ENCODE measurements around the gene IRAK4.

IRAK4 gene

GRCh38 chr12:43728698-43729097 is 30.1 kb upstream of the IRAK4 start:
- Mint-ChIP-seq H3K4me1 (no peaks in the 10 kb centered on the region), H3K27me3 (ENCODE audit: low read depth) (no peaks in the 10 kb centered on the region), H3K36me3 (ENCODE audit: low read depth) (peaks cover 9% of the 10 kb centered on the region), H3K27ac (no peak overlapping the region), H3K9me3 (no peaks in the 10 kb centered on the region), H3K4me3 (no peak overlapping the region)
- TF ChIP-seq CTCF (IDR thresholded peaks at IDR 0.05; ENCODE audit: unreplicated experiment in 3 of 3), result no peak

- H3K4me3 Mint-ChIP-seq, result no peak overlapping the region
- H3K27me3 Mint-ChIP-seq (ENCODE audit: low read depth), result no peaks in the 10 kb centered on the region
- no peaks in the 10 kb centered on the region for H3K4me1 Mint-ChIP-seq
- no peaks in the 10 kb centered on the region for H3K9me3 Mint-ChIP-seq
- no peak for TF ChIP-seq CTCF (IDR thresholded peaks at IDR 0.05; ENCODE audit: unreplicated experiment in 3 of 3)
- H3K36me3 Mint-ChIP-seq (ENCODE audit: low read depth), result peaks cover 9% of the 10 kb centered on the region
- H3K27ac Mint-ChIP-seq, result no peak overlapping the region
Measured at GRCh38 chr12:43730283-43730682, 28.5 kb upstream of the IRAK4 start.

DNA sequence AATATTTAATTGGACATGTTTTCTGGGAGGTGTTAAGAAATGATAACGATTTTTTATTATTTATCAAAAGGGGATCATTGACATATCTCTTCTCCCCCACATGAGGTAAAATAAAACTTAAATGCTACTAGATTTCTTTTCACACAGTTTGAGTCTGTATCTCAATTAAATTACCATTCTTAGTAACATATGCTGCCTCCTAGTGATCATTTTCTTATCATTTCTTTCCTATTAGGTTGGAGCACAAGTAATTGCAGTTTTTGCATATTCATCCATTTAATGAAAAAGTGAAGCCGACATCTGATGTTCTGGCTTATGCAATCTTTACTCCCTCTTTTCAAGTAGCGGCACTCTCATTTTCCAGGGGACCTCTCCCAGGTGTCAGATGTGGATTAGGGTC is 25.1 kb upstream of the IRAK4 start:
- no peak overlapping the region for H3K27ac Mint-ChIP-seq
- no peak for TF ChIP-seq CTCF (IDR thresholded peaks at IDR 0.05; ENCODE audit: unreplicated experiment in 3 of 3)
- no peaks in the 10 kb centered on the region for H3K9me3 Mint-ChIP-seq
- H3K4me1 Mint-ChIP-seq, result no peaks in the 10 kb centered on the region
- H3K4me3 Mint-ChIP-seq, result no peak overlapping the region
- no peaks in the 10 kb centered on the region for H3K27me3 Mint-ChIP-seq (ENCODE audit: low read depth)
- no peaks in the 10 kb centered on the region for H3K36me3 Mint-ChIP-seq (ENCODE audit: low read depth)

- no peaks in the 10 kb centered on the region for H3K36me3 Mint-ChIP-seq (ENCODE audit: low read depth)
- no peaks in the 10 kb centered on the region for H3K9me3 Mint-ChIP-seq
- H3K4me3 Mint-ChIP-seq, result no peak overlapping the region
- H3K4me1 Mint-ChIP-seq, result peaks cover 2% of the 10 kb centered on the region
- TF ChIP-seq CTCF (IDR thresholded peaks at IDR 0.05; ENCODE audit: unreplicated experiment in 3 of 3), result no peak
- H3K27ac Mint-ChIP-seq, result no peak overlapping the region
- H3K27me3 Mint-ChIP-seq (ENCODE audit: low read depth), result no peaks in the 10 kb centered on the region
Measured at GRCh38 chr12:43736927-43737440, 21.8 kb upstream of the IRAK4 start.

GRCh38 chr12:43737646-43738045 is 21.1 kb upstream of the IRAK4 start:
- H3K9me3 Mint-ChIP-seq, result no peaks in the 10 kb centered on the region
- no peak for TF ChIP-seq CTCF (IDR thresholded peaks at IDR 0.05; ENCODE audit: unreplicated experiment in 3 of 3)
- no peak overlapping the region for H3K27ac Mint-ChIP-seq
- no peaks in the 10 kb centered on the region for H3K36me3 Mint-ChIP-seq (ENCODE audit: low read depth)
- H3K4me1 Mint-ChIP-seq, result peaks cover 5% of the 10 kb centered on the region
- H3K4me3 Mint-ChIP-seq, result no peak overlapping the region
- H3K27me3 Mint-ChIP-seq (ENCODE audit: low read depth), result no peaks in the 10 kb centered on the region

- TF ChIP-seq CTCF (IDR thresholded peaks at IDR 0.05; ENCODE audit: unreplicated experiment in 3 of 3), result no peak
- Mint-ChIP-seq H3K27me3 (ENCODE audit: low read depth) (no peaks in the 10 kb centered on the region), H3K9me3 (peaks cover 2% of the 10 kb centered on the region), H3K4me1 (peaks cover 5% of the 10 kb centered on the region), H3K27ac (no peak overlapping the region), H3K36me3 (ENCODE audit: low read depth) (peaks cover 13% of the 10 kb centered on the region), H3K4me3 (no peak overlapping the region)
Measured at GRCh38 chr12:43740511-43741100, 18.1 kb upstream of the IRAK4 start.

Measured in nephron (organoid).